Activated CD8-positive, alpha-beta memory T cell treated with anti-CD3 and anti-CD28 coated beads, Interleukin-2, amount 10 ng/mL, durations not matched to agents 7 days and 5 days (primary cell): ENCODE data around the gene RPRD1A. TPM values are rescaled to one million over a fixed set of nuclear protein-coding genes. Genes with fewer than 3 reads are reported as not detected.

ENCODE experiments used
- ATAC-seq: fragments of 150-1000 bp; cut with Tn5 transposase; one replicate; pipeline ENCODE4 v1.10.0; 2021; ENCODE audit warnings: moderate library complexity
- CTCF ChIA-PET: fragments of 350-600 bp; sonication (Branson Sonifier 250); formaldehyde crosslinking; loops from one replicate; lab custom pipeline; 2021; ENCODE audit warnings: antibody characterized with exemption; lab: Charles Lee
- DNase-seq: peaks from one replicate; pipeline ENCODE4 v3.0.0-alpha.2; 2020
- H3K27ac Mint-ChIP-seq: one replicate; pipeline ENCODE4 v1.8.0; 2021; ENCODE audit warnings: mild to moderate bottlenecking, mixed read lengths
- H3K27me3 Mint-ChIP-seq: one replicate; pipeline ENCODE4 v1.8.0; 2021; ENCODE audit warnings: mixed read lengths
- H3K36me3 Mint-ChIP-seq: one replicate; pipeline ENCODE4 v1.8.0; 2021; ENCODE audit warnings: mild to moderate bottlenecking, mixed read lengths
- H3K4me1 Mint-ChIP-seq: one replicate; pipeline ENCODE4 v1.8.0; 2021; ENCODE audit warnings: mixed read lengths
- H3K4me3 Mint-ChIP-seq: one replicate; pipeline ENCODE4 v1.8.0; 2021; ENCODE audit warnings: mild to moderate bottlenecking, moderate library complexity, mixed read lengths
- H3K9me3 Mint-ChIP-seq: one replicate; pipeline ENCODE4 v1.8.0; 2022; ENCODE audit warnings: low read depth, mixed read lengths
- total RNA-seq, 2 experiments: library from RNA; stranded (reverse); gene quantifications; one replicate each; pipeline ENCODE4 v1.2.3, GENCODE V29; 2021

Gene RPRD1A
- total RNA-seq, 2 experiments from 2014 or later = 26.2 to 33.4 TPM

DNA sequence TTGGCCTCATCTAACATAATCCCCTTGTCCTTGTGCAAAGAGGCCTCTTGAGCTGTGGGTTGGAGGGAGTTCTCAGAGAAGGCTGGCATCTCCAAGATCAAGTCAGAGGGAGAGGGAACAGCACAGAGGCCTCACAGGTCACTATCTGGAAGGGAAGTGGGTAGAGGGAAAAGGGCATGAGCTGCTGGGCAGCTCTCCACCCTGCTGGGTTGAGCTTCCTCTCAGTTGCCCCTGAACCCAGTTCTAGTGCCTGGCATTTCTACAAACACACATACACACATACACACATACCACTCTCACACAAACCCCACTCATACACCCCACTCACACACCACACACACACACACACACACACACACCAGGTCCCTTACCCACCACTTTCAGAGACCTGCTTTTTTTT is 125.2 kb downstream of the RPRD1A start:
- no peak overlapping the region for H3K27ac Mint-ChIP-seq
- no peaks in the 10 kb centered on the region for H3K9me3 Mint-ChIP-seq
- peaks cover 2% of the 10 kb centered on the region for H3K27me3 Mint-ChIP-seq
- no peaks in the 10 kb centered on the region for H3K4me1 Mint-ChIP-seq
- H3K4me3 Mint-ChIP-seq = no peak overlapping the region
- ATAC-seq = no peak
- no peak for DNase-seq
- CTCF ChIA-PET = interaction anchor here (0.7 kb wide), 1 partner anchor 9 kb away, joined by 3 read pairs; no protein-coding TSS in a partner anchor
- no peaks in the 10 kb centered on the region for H3K36me3 Mint-ChIP-seq

DNA sequence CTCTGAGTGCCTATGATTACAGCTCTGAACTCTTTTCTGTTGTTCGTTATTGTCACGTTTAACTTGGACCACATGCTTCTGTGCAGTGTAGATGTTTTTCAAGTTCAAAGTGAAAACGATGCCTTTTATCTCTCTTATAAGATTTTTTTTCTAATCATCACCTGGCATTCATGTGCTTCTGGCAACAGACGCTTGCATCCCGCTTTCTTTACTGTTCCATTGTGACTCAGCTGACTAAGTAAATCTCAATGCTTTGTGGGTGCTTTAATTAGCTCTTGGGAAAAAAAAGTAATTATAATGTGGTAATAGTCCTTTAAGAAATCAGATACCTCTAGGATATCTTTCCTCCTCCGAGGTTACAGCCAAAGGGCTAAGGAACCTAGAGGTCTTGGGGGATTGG is 126.1 kb downstream of the RPRD1A start:
- ATAC-seq (no peak), DNase-seq (no peak)
- CTCF ChIA-PET = interaction anchor here (0.8 to 1.2 kb wide), 2 partner anchors 9 to 184 kb away, joined by 3 read pairs; no protein-coding TSS in a partner anchor
- Mint-ChIP-seq H3K36me3 (no peaks in the 10 kb centered on the region), H3K27ac (no peak overlapping the region), H3K27me3 (peaks cover 2% of the 10 kb centered on the region), H3K4me1 (no peaks in the 10 kb centered on the region), H3K9me3 (no peaks in the 10 kb centered on the region), H3K4me3 (no peak overlapping the region)

Other genes with a start within 250 kb of the RPRD1A start
- 10 to 100 TPM; 19.3 to 29.4 TPM for gene SLC39A6, start 61.8 kb upstream of the RPRD1A start, total RNA-seq
- gene ELP2, start 62.3 kb upstream of the RPRD1A start, total RNA-seq = 10 to 100 TPM; 58.8 to 67.6 TPM
- under 1 TPM; 0.40 to 0.64 TPM for gene MOCOS, start 119.9 kb upstream of the RPRD1A start, total RNA-seq
- not detected for gene FHOD3, start 230.2 kb upstream of the RPRD1A start, total RNA-seq